ENCODE results near the gene KNDC1.

- TF ChIP-seq, protein P1, sequence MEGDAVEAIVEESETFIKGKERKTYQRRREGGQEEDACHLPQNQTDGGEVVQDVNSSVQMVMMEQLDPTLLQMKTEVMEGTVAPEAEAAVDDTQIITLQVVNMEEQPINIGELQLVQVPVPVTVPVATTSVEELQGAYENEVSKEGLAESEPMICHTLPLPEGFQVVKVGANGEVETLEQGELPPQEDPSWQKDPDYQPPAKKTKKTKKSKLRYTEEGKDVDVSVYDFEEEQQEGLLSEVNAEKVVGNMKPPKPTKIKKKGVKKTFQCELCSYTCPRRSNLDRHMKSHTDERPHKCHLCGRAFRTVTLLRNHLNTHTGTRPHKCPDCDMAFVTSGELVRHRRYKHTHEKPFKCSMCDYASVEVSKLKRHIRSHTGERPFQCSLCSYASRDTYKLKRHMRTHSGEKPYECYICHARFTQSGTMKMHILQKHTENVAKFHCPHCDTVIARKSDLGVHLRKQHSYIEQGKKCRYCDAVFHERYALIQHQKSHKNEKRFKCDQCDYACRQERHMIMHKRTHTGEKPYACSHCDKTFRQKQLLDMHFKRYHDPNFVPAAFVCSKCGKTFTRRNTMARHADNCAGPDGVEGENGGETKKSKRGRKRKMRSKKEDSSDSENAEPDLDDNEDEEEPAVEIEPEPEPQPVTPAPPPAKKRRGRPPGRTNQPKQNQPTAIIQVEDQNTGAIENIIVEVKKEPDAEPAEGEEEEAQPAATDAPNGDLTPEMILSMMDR (IDR thresholded peaks at IDR 0.05) = no peak
- no peak for TF ChIP-seq EZH2 (IDR thresholded peaks at IDR 0.05; ENCODE audit: borderline replicate concordance, insufficient read depth, low read depth, low read length, poor library complexity, severe bottlenecking)
Measured at GRCh38 chr10:133212853-133213494, 53.0 kb downstream of the KNDC1 start.
